Stomach (tissue), 9 donors: ENCODE results near the gene CACNG5. TPM values are rescaled to one million over a fixed set of nuclear protein-coding genes. Genes with fewer than 3 reads are reported as not detected.

Source experiments
- DNase-seq, 2 donors: peaks; one replicate each; pipeline versions ENCODE4 v3.0.0 to v3.0.0-alpha.2; 2013 to 2019
- H3K27ac ChIP-seq, 5 donors: fragments of 200-600 bp in 4 of 5; sonication (generic) in 4 of 5; one replicate each; pipeline ENCODE4 v1.5.1; 2013 to 2019; ENCODE audit warnings: mild to moderate bottlenecking in 1 of 5, moderate library complexity in 1 of 5
- H3K27me3 ChIP-seq, 3 donors: fragments of 200-600 bp; sonication (generic); one replicate each; pipeline ENCODE4 v1.5.1; 2017 to 2019; ENCODE audit warnings: mixed run types in 1 of 3
- H3K36me3 ChIP-seq, 4 donors: fragments of 200-600 bp; sonication (generic); 1 replicate in 3 of 4; 2 replicates in 1 of 4; pipeline ENCODE4 v1.5.1; 2016 to 2019
- H3K4me1 ChIP-seq, 4 donors: fragments of 200-600 bp; sonication (generic); one replicate each; pipeline ENCODE4 v1.5.1; 2016 to 2019
- H3K4me3 ChIP-seq, 4 donors: fragments of 200-600 bp; sonication (generic) in 3 of 4; one replicate each; pipeline ENCODE4 v1.5.1; 2016 to 2019; ENCODE audit warnings: mild to moderate bottlenecking in 1 of 4
- H3K9me3 ChIP-seq, 4 donors: fragments of 200-600 bp; sonication (generic); one replicate each; pipeline ENCODE4 v1.5.1; 2016 to 2019
- EP300 ChIP-seq: sonication (generic); formaldehyde crosslinking; IDR thresholded peaks from one replicate; pipeline ENCODE4 v1.6.1; 2017; ENCODE audit warnings: antibody characterized with exemption
- POLR2A ChIP-seq, 4 donors: fragments of 450-650 bp; IDR thresholded peaks; one replicate each; pipeline ENCODE4 v1.6.1; 2016; ENCODE audit warnings: antibody characterized with exemption in 4 of 4, control low read depth in 2 of 4, mild to moderate bottlenecking in 1 of 4, moderate library complexity in 1 of 4
- POLR2AphosphoS5 ChIP-seq, 3 donors: sonication (generic); formaldehyde crosslinking; IDR thresholded peaks; one replicate each; pipeline ENCODE4 v1.6.1; 2016; ENCODE audit warnings: antibody characterized with exemption in 3 of 3
- WGBS, 5 donors: extraction: QIAGEN DNeasy Blood & Tissue Kit in 3 of 5; methylation state at CpG; one replicate each; pipeline versions ENCODE4 v1.1.5 to v1.1.7; 2013 to 2018; 5-methylcytosine and 5-hydroxymethylcytosine counted together
- intact Hi-C: fragments of 100-400 bp; cut with DNase I; formaldehyde crosslinking; loops from one replicate; pipeline ENCODE4 v1.15.1; 2023; ENCODE audit warnings: low total_unique reads
- polyA plus RNA-seq, 3 donors: library from polyadenylated mRNA; stranded (reverse); fragments of 200-250 nt; gene quantifications; one replicate each; pipeline ENCODE4 v1.2.3, GENCODE V29; 2013
- total RNA-seq, 5 donors: library from RNA; depleted of rRNA; stranded (reverse); fragments of >200 nt; gene quantifications; one replicate each; pipeline versions ENCODE4 v1.1.0 to v1.2.3, GENCODE V29; 2014 to 2016
- TF ChIP-seq, protein P1 (sequence below), 7 experiments: fragments of 450-650 bp in 4 of 7; fragments of 200-600 bp in 3 of 7; sonication (generic) in 3 of 7; IDR thresholded peaks; one replicate each; pipeline ENCODE4 v1.5.1; 2016 to 2019; ENCODE audit warnings: antibody characterized with exemption in 7 of 7, control low read depth in 2 of 7, mild to moderate bottlenecking in 1 of 7
- donor health status: healthy with polysubstance abuse.
- donor health status: Bipolar disorder and iron deficiency.
- donor health status: healthy.

CACNG5 gene
- total and polyA plus RNA-seq, 8 donors = not detected

- intact Hi-C loops = no loop called here
- no peak for TF ChIP-seq EP300
- no peak for TF ChIP-seq POLR2AphosphoS5 (IDR thresholded peaks at IDR 0.05)
- TF ChIP-seq, protein P1, sequence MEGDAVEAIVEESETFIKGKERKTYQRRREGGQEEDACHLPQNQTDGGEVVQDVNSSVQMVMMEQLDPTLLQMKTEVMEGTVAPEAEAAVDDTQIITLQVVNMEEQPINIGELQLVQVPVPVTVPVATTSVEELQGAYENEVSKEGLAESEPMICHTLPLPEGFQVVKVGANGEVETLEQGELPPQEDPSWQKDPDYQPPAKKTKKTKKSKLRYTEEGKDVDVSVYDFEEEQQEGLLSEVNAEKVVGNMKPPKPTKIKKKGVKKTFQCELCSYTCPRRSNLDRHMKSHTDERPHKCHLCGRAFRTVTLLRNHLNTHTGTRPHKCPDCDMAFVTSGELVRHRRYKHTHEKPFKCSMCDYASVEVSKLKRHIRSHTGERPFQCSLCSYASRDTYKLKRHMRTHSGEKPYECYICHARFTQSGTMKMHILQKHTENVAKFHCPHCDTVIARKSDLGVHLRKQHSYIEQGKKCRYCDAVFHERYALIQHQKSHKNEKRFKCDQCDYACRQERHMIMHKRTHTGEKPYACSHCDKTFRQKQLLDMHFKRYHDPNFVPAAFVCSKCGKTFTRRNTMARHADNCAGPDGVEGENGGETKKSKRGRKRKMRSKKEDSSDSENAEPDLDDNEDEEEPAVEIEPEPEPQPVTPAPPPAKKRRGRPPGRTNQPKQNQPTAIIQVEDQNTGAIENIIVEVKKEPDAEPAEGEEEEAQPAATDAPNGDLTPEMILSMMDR (IDR thresholded peaks at IDR 0.05) = no peak
- no peak for TF ChIP-seq POLR2A (IDR thresholded peaks at IDR 0.05)
- Histone ChIP-seq H3K9me3 (no peaks in the 10 kb centered on the region), H3K27me3 (peaks cover 0 to 3% (median 0%) of the 10 kb centered on the region in 3 donors), H3K4me1 (no peaks in the 10 kb centered on the region), H3K4me3 (no peak overlapping the region), H3K27ac (no peak overlapping the region), H3K36me3 (no peaks in the 10 kb centered on the region)
- WGBS, 5 donors = 75 to 86% (median 82%) methylated on average over 7 of the region's 7 CpGs
- DNase-seq = no peak
These were observed 54.7 kb downstream of the CACNG5 start for GRCh38 chr17:66889480-66890230.

DNA sequence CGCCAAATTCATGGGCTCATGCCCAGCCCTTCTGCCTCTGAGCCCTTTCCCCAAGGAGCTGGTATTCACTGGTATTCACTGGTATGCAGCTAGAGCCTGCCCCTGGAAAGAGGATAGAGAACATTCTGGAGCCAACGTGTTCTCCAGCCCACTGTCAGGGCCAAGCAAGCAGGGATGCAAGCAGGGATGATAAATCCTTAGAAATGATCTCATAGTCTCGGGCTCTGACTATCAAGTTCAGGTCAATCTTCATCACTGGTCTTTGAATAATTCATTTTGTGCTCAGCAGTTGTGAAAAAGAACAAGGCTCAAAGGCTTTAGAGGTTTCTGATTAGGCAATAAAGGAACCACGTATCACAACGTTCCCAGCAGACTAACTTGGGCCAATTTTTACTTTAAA, 57.3 kb downstream of the CACNG5 start:
- TF ChIP-seq, protein P1 (IDR thresholded peaks at IDR 0.05) = no peak
- TF ChIP-seq POLR2A (IDR thresholded peaks at IDR 0.05) = no peak
- no peak for TF ChIP-seq EP300
- no peak for TF ChIP-seq POLR2AphosphoS5 (IDR thresholded peaks at IDR 0.05)
- intact Hi-C loops = no loop called here
- no peak overlapping the region for H3K4me3 ChIP-seq
- DNase-seq = no peak
- peaks cover 0 to 3% (median 0%) of the 10 kb centered on the region in 3 donors for H3K27me3 ChIP-seq
- H3K9me3 ChIP-seq = no peaks in the 10 kb centered on the region
- H3K27ac ChIP-seq = no peak overlapping the region
- no peaks in the 10 kb centered on the region for H3K36me3 ChIP-seq
- no peaks in the 10 kb centered on the region for H3K4me1 ChIP-seq
- WGBS, 5 donors = 43 to 66% (median 53%) methylated on average over 5 of the region's 5 CpGs

DNA sequence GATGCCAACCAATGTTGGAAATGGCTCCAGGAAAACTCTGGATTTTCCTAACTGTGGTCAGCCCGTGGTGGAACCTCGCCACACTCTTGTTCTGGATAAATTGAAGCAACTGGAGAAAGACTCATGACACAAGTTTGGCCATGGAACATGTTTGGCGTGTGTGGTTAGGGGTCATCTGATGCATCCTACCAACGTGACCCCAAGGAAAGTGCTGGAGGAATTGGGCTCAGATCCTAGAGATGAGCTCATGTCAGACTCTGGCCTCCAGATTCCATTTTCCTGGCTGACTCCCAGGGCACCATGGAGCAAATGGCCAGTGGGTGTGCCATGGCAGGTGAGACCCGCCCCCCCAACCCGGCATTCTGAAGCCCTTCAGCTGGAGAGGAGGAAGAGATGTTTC, 58.5 kb downstream of the CACNG5 start:
- 72 to 79% (median 79%) methylated on average over 6 of the region's 6 CpGs for WGBS, 5 donors
- Histone ChIP-seq H3K27me3 (peaks cover 0 to 3% (median 0%) of the 10 kb centered on the region in 3 donors), H3K27ac (no peak overlapping the region), H3K4me3 (no peak overlapping the region), H3K9me3 (no peaks in the 10 kb centered on the region), H3K4me1 (no peaks in the 10 kb centered on the region), H3K36me3 (no peaks in the 10 kb centered on the region)
- TF ChIP-seq EP300 (no peak), POLR2A (IDR thresholded peaks at IDR 0.05) (no peak), POLR2AphosphoS5 (IDR thresholded peaks at IDR 0.05) (no peak)
- TF ChIP-seq, protein P1 (IDR thresholded peaks at IDR 0.05) = no peak
- DNase-seq = no peak
- intact Hi-C loops = no loop called here

- no peak for DNase-seq
- Histone ChIP-seq H3K4me3 (no peak overlapping the region), H3K4me1 (no peaks in the 10 kb centered on the region), H3K27ac (no peak overlapping the region), H3K36me3 (no peaks in the 10 kb centered on the region), H3K9me3 (no peaks in the 10 kb centered on the region), H3K27me3 (peaks cover 0 to 3% (median 0%) of the 10 kb centered on the region in 3 donors)
- intact Hi-C loops = no loop called here
- 81 to 90% (median 85%) methylated on average over 5 of the region's 5 CpGs for WGBS, 5 donors
- TF ChIP-seq EP300 (no peak), POLR2AphosphoS5 (IDR thresholded peaks at IDR 0.05) (no peak)
These were observed 58.9 kb downstream of the CACNG5 start for GRCh38 chr17:66893863-66894262.

- Histone ChIP-seq H3K27ac (no peak overlapping the region), H3K4me1 (no peaks in the 10 kb centered on the region), H3K27me3 (peaks cover 0 to 3% (median 0%) of the 10 kb centered on the region in 3 donors), H3K4me3 (no peak overlapping the region), H3K9me3 (no peaks in the 10 kb centered on the region), H3K36me3 (no peaks in the 10 kb centered on the region)
- intact Hi-C loops = no loop called here
- TF ChIP-seq POLR2A (IDR thresholded peaks at IDR 0.05) (no peak), EP300 (no peak), POLR2AphosphoS5 (IDR thresholded peaks at IDR 0.05) (no peak)
- TF ChIP-seq, protein P1 (IDR thresholded peaks at IDR 0.05) = no peak
- no peak for DNase-seq
- 70 to 78% (median 73%) methylated on average over 9 of the region's 9 CpGs for WGBS, 5 donors
These were observed 62.2 kb downstream of the CACNG5 start for GRCh38 chr17:66897141-66897540.
